Spinal cord (tissue), 10 donors: ENCODE data around the gene TAAR9. TPM values are rescaled to one million over a fixed set of nuclear protein-coding genes. Genes with fewer than 3 reads are reported as not detected.
"Not testable (repeated sequence)": the region's sequence is repeated elsewhere in the genome, so short reads cannot be mapped to it uniquely, and the experiment has no call there.

Source experiments
- DNase-seq, 6 donors: peaks; one replicate each; pipeline versions ENCODE4 v3.0.0 to v3.0.0-alpha.2; 2013 to 2015; ENCODE audit warnings: low spot score in 6 of 6, low read depth in 4 of 6
- H3K27ac ChIP-seq: one replicate; pipeline ENCODE4 v1.5.1; 2013; ENCODE audit warnings: low read depth, low read length, control low read depth
- H3K27me3 ChIP-seq: one replicate; pipeline ENCODE4 v1.6.1; 2013; ENCODE audit warnings: low read length; ENCODE audit not compliant: control insufficient read depth, insufficient read depth
- H3K36me3 ChIP-seq: one replicate; pipeline ENCODE4 v1.6.1; 2013; ENCODE audit warnings: low read length; ENCODE audit not compliant: control insufficient read depth, insufficient read depth
- H3K4me1 ChIP-seq: one replicate; pipeline ENCODE4 v1.6.1; 2013; ENCODE audit warnings: low read length; ENCODE audit not compliant: control insufficient read depth, insufficient read depth
- H3K4me3 ChIP-seq: one replicate; pipeline ENCODE4 v1.5.1; 2013; ENCODE audit warnings: low read depth, low read length, control low read depth
- H3K9me3 ChIP-seq: one replicate; pipeline ENCODE4 v1.6.1; 2013; ENCODE audit warnings: low read length; ENCODE audit not compliant: control insufficient read depth, insufficient read depth
- WGBS: methylation state at CpG from one replicate; pipeline ENCODE4 v1.1.5; 2013; ENCODE audit warnings: missing lambda C conversion rate; ENCODE audit not compliant: insufficient coverage; 5-methylcytosine and 5-hydroxymethylcytosine counted together
- polyA plus RNA-seq, 2 donors: library from polyadenylated mRNA; unstranded; fragments of 120-200 nt; gene quantifications; one replicate each; pipeline ENCODE4 v1.2.1, GENCODE V29; 2013; ENCODE audit not compliant: insufficient read length in 2 of 2
- total RNA-seq, 2 donors: library from RNA; depleted of rRNA in 1 of 2; stranded (reverse); fragments of 120-200 nt in 1 of 2; fragments of >200 nt in 1 of 2; gene quantifications; one replicate each; pipeline versions ENCODE4 v1.2.3 to v1.2.4, GENCODE V29; 2013 to 2014
- donor health status: healthy.

Gene TAAR9
- total and polyA plus RNA-seq, 4 donors, result not detected

GRCh38 chr6:132534546-132534945 lies 3.5 kb upstream of the TAAR9 start:
- DNase-seq, H3K9me3 ChIP-seq, H3K4me3 ChIP-seq, H3K36me3 ChIP-seq, H3K4me1 ChIP-seq, H3K27me3 ChIP-seq, H3K27ac ChIP-seq: not testable (repeated sequence)
- WGBS, result no CpG with 5 or more reads among the region's 2 CpGs

GRCh38 chr6:132537145-132537544 lies 932 bp upstream of the TAAR9 start:
- Histone ChIP-seq H3K4me1 (no peaks in the 10 kb centered on the region), H3K4me3 (no peak overlapping the region), H3K36me3 (no peaks in the 10 kb centered on the region), H3K27ac (no peak overlapping the region), H3K27me3 (no peaks in the 10 kb centered on the region), H3K9me3 (no peaks in the 10 kb centered on the region)
- no peak for DNase-seq
- WGBS, result no CpG with 5 or more reads among the region's 3 CpGs

GRCh38 chr6:132544826-132545225 lies 6.7 kb downstream of the TAAR9 start:
- H3K4me1 ChIP-seq, result no peaks in the 10 kb centered on the region
- no peak overlapping the region for H3K4me3 ChIP-seq
- H3K27ac ChIP-seq, result no peak overlapping the region
- no peaks in the 10 kb centered on the region for H3K27me3 ChIP-seq
- no peaks in the 10 kb centered on the region for H3K9me3 ChIP-seq
- DNase-seq, result no peak
- H3K36me3 ChIP-seq, result no peaks in the 10 kb centered on the region

GRCh38 chr6:132548746-132549463 lies 10.8 kb downstream of the TAAR9 start:
- no peak overlapping the region for H3K4me3 ChIP-seq
- H3K27me3 ChIP-seq, result no peaks in the 10 kb centered on the region
- H3K9me3 ChIP-seq, result no peaks in the 10 kb centered on the region
- WGBS, result 95% methylated on average over 3 of the region's 4 CpGs
- no peaks in the 10 kb centered on the region for H3K36me3 ChIP-seq
- H3K4me1 ChIP-seq, result no peaks in the 10 kb centered on the region
- DNase-seq, result no peak
- H3K27ac ChIP-seq, result no peak overlapping the region

GRCh38 chr6:132551214-132551613 lies 13.1 kb downstream of the TAAR9 start:
- no peaks in the 10 kb centered on the region for H3K9me3 ChIP-seq
- H3K27ac ChIP-seq, result no peak overlapping the region
- H3K4me1 ChIP-seq, result no peaks in the 10 kb centered on the region
- DNase-seq, result no peak
- H3K27me3 ChIP-seq, result no peaks in the 10 kb centered on the region
- WGBS, result 88% methylated on average over 4 of the region's 4 CpGs
- H3K36me3 ChIP-seq, result no peaks in the 10 kb centered on the region
- H3K4me3 ChIP-seq, result no peak overlapping the region

GRCh38 chr6:132552372-132552771 lies 14.3 kb downstream of the TAAR9 start, which contains the start of gene TAAR8:
Gene TAAR8 (plus strand): TSS chr6:132552672. CDS start chr6:132552693, 21 bp downstream.
- H3K4me1 ChIP-seq, result no peaks in the 10 kb centered on the region
- H3K27ac ChIP-seq, result no peak within 1 kb of the TSS
- WGBS, result no CpG with 5 or more reads among the region's 2 CpGs
- H3K27me3 ChIP-seq, result no peaks in the 10 kb centered on the region
- no peaks in the 10 kb centered on the region for H3K36me3 ChIP-seq
- H3K4me3 ChIP-seq, result no peak within 1 kb of the TSS
- no peak for DNase-seq
- H3K9me3 ChIP-seq, result no peaks in the 10 kb centered on the region

- no CpG with 5 or more reads among the region's 3 CpGs for WGBS
- not testable (repeated sequence) for H3K36me3 ChIP-seq, H3K4me1 ChIP-seq, DNase-seq, H3K4me3 ChIP-seq, H3K9me3 ChIP-seq, H3K27me3 ChIP-seq, H3K27ac ChIP-seq
Observed at GRCh38 chr6:132560087-132560486, 22.0 kb downstream of the TAAR9 start.

- no peak for DNase-seq
- Histone ChIP-seq H3K4me3 (no peak overlapping the region), H3K9me3 (no peaks in the 10 kb centered on the region), H3K36me3 (no peaks in the 10 kb centered on the region), H3K4me1 (no peaks in the 10 kb centered on the region), H3K27ac (no peak overlapping the region), H3K27me3 (no peaks in the 10 kb centered on the region)
- WGBS, result no CpG with 5 or more reads among the region's 6 CpGs
Observed at GRCh38 chr6:132566404-132566803, 28.3 kb downstream of the TAAR9 start.

- no peaks in the 10 kb centered on the region for H3K36me3 ChIP-seq
- WGBS, result no CpG with 5 or more reads among the region's 1 CpG
- H3K27ac ChIP-seq, result no peak overlapping the region
- no peak overlapping the region for H3K4me3 ChIP-seq
- no peak for DNase-seq
- no peaks in the 10 kb centered on the region for H3K4me1 ChIP-seq
- H3K27me3 ChIP-seq, result no peaks in the 10 kb centered on the region
- H3K9me3 ChIP-seq, result no peaks in the 10 kb centered on the region
Observed at GRCh38 chr6:132567566-132567965, 29.5 kb downstream of the TAAR9 start.

- no peaks in the 10 kb centered on the region for H3K36me3 ChIP-seq
- no peak overlapping the region for H3K4me3 ChIP-seq
- no peaks in the 10 kb centered on the region for H3K9me3 ChIP-seq
- WGBS, result no CpG with 5 or more reads among the region's 6 CpGs
- H3K27me3 ChIP-seq, result no peaks in the 10 kb centered on the region
- H3K27ac ChIP-seq, result no peak overlapping the region
- no peak for DNase-seq
- no peaks in the 10 kb centered on the region for H3K4me1 ChIP-seq
Observed at GRCh38 chr6:132568611-132569010, 30.5 kb downstream of the TAAR9 start.
